GM11168 (cell line): Measurements from ENCODE around the gene TMC3.
"Not testable (repeated sequence)": the region's sequence is repeated elsewhere in the genome, so short reads cannot be mapped to it uniquely, and the experiment has no call there.

Experiments
- in situ Hi-C: fragments of 300-500 bp; cut with MboI; formaldehyde crosslinking; loops from one replicate; pipeline ENCODE4 v1.12.0; 2022; ENCODE audit warnings: low sequenced_read_pairs; ENCODE audit not compliant: unreplicated experiment

TMC3 gene

GRCh38 chr15:81373775-81374395 is at the start of gene TMC3:
Gene TMC3, minus strand, starts transcription at chr15:81374213. Its CDS starts 136 bp downstream, at chr15:81374077.
- in situ Hi-C loops, result no loop called here

GRCh38 chr15:81421461-81421860 is 47.4 kb upstream of the TMC3 start:
- in situ Hi-C loops, result no loop called here

- in situ Hi-C loops, result no loop called here
Measured at GRCh38 chr15:81419332-81419943, 45.4 kb upstream of the TMC3 start.

- in situ Hi-C loops, result no loop called here
Measured at GRCh38 chr15:81418891-81419290, 44.9 kb upstream of the TMC3 start.

- in situ Hi-C loops, result no loop called here
Measured at GRCh38 chr15:81418444-81418843, 44.4 kb upstream of the TMC3 start.

- in situ Hi-C loops, result not testable (repeated sequence)
Measured at GRCh38 chr15:81414274-81414968, 40.4 kb upstream of the TMC3 start.

- in situ Hi-C loops, result no loop called here
Measured at GRCh38 chr15:81413851-81414250, 39.8 kb upstream of the TMC3 start.

- in situ Hi-C loops, result no loop called here
Measured at GRCh38 chr15:81411969-81412633, 38.1 kb upstream of the TMC3 start.

- in situ Hi-C loops, result no loop called here
Measured at GRCh38 chr15:81411051-81411450, 37.0 kb upstream of the TMC3 start.

GRCh38 chr15:81410318-81410753 is 36.3 kb upstream of the TMC3 start:
- in situ Hi-C loops, result no loop called here

GRCh38 chr15:81407718-81408117 is 33.7 kb upstream of the TMC3 start:
- in situ Hi-C loops, result no loop called here

GRCh38 chr15:81407176-81407575 is 33.2 kb upstream of the TMC3 start:
- in situ Hi-C loops, result no loop called here

GRCh38 chr15:81400640-81401236 is 26.7 kb upstream of the TMC3 start:
- in situ Hi-C loops, result loop anchor here (5.0 kb wide), 1 partner anchor 133 kb away; no protein-coding TSS in a partner anchor

- in situ Hi-C loops, result no loop called here
Measured at GRCh38 chr15:81398910-81399551, 25.0 kb upstream of the TMC3 start.

GRCh38 chr15:81398456-81398855 is 24.4 kb upstream of the TMC3 start:
- in situ Hi-C loops, result no loop called here

GRCh38 chr15:81394603-81395002 is 20.6 kb upstream of the TMC3 start:
- in situ Hi-C loops, result no loop called here

GRCh38 chr15:81391657-81392056 is 17.6 kb upstream of the TMC3 start:
- in situ Hi-C loops, result no loop called here

- in situ Hi-C loops, result no loop called here
Measured at GRCh38 chr15:81388436-81388770, 14.4 kb upstream of the TMC3 start.

- in situ Hi-C loops, result no loop called here
Measured at GRCh38 chr15:81387621-81388435, 13.8 kb upstream of the TMC3 start.
